Motor neuron (in vitro differentiated cells): Measurements from ENCODE around the gene KLHL29. TPM values are rescaled to one million over a fixed set of nuclear protein-coding genes. Genes with fewer than 3 reads are reported as not detected.

Source experiments
- ATAC-seq, 8 experiments: fragments of 200-7000 bp; cut with Tn5 transposase; replicated peaks in 6 of 8; 2 replicates each; pipeline ENCODE4 v1.8.0; 2021; ENCODE audit warnings: mild to moderate bottlenecking in 8 of 8, moderate library complexity in 8 of 8
- H3K27ac ChIP-seq, 2 donors: fragments of 250-450 bp; sonication (Bioruptor Pico); 2 replicates each; pipeline ENCODE4 v1.9.0; 2021; ENCODE audit warnings: antibody characterized with exemption in 2 of 2, mild to moderate bottlenecking in 2 of 2, moderate library complexity in 1 of 2
- H3K4me1 ChIP-seq, 2 donors: fragments of 250-450 bp; sonication (Bioruptor Pico); replicated peaks in 1 of 2; 2 replicates each; pipeline ENCODE4 v1.6.1; 2021; ENCODE audit warnings: antibody characterized with exemption in 2 of 2, mild to moderate bottlenecking in 2 of 2, moderate library complexity in 1 of 2
- H3K4me3 ChIP-seq, 5 donors: fragments of 250-450 bp; sonication (Bioruptor Pico); 2 replicates each; pipeline ENCODE4 v1.9.0; 2021; ENCODE audit warnings: antibody characterized with exemption in 5 of 5, mild to moderate bottlenecking in 5 of 5, moderate library complexity in 4 of 5
- WGBS, 10 experiments: fragments of 450-650 bp; shearing (Covaris generic); methylation state at CpG; one replicate each; pipeline ENCODE4 v1.0.0; 2022; 5-methylcytosine and 5-hydroxymethylcytosine counted together
- in situ Hi-C, 9 experiments: fragments of 400-800 bp; cut with MboI; loops; one replicate each; pipeline ENCODE4 v1.15.0; 2021; ENCODE audit warnings: low sequenced_read_pairs in 9 of 9, low pct_unique_long_range_greater_than_20kb in 2 of 9; ENCODE audit not compliant: unreplicated experiment in 9 of 9
- total RNA-seq, 8 experiments: library from RNA; unstranded; fragments of 300-600 nt; gene quantifications; 2 replicates each; pipeline versions ENCODE4 v1.2.3 to v1.2.4, GENCODE V29; 2022

Gene KLHL29
- total RNA-seq, 8 experiments from 2014 or later = 4.1 to 58.7 (median 5.4) TPM

DNA sequence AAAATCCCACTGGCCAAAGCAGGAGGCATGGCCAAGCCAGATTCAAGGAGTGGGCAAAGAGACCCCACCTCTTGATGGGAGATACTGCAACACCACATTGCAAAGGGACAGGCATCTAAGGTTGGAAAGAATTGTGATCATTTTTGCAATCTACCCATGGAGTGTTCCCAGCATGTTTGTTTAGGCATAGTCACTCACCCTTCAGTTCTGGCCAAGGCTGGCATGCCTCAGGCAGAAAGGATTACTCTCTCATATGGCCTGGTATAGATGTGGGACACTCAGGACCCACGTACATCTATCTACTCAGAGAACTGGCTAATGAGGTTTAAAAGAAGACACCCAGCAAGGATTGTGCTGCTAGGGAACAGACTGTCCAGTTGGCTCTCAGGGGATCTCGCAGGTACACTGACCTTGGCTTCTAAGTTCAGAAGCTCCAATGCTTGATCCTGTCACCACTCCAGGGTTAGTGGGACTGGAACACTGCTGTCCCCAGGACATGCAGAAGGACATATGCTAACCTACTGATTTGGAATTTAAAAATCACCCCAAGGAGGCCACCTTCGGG is 183.7 kb downstream of the KLHL29 start:
- no peak overlapping the region for H3K27ac ChIP-seq
- WGBS, 10 experiments = 60 to 100% (median 91%) methylated on average over 1 to 3 of the region's 3 CpGs; no CpG with 5 or more reads in 3 of the 10 experiments
- H3K4me3 ChIP-seq = no peak overlapping the region
- in situ Hi-C loops = no loop called here
- peak in 1 of 8 experiments; percentile 57 for ATAC-seq
- peaks cover 52 to 56% of the 10 kb centered on the region in 2 donors for H3K4me1 ChIP-seq

DNA sequence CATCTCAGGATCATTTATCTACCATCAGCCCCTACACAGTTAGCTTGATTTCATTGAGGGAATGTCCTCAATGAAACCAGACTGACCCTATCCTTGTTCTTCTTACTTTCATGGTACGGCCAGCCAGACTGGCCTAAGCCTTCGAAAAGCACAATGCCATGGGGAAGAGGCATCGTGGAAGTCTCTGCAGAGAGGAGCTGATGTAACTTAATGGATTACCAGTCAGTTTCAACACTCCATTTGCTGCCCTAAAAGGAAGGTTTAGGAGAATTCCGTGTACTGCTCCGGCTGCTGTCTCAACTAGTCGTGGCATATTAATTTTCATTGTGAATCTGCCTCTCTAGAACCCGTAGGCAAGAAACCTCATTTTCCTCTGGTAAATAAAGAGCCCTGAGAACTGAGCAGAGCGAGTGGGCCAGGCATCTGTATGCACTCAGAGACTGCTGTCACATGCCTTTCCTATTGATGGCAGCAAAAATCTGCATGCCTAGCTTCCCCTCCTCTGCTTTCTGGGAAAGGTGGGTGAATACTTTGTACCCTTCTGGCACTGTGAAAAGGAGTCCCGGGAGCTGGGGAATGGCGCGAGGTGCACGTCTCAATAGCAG is 184.9 kb downstream of the KLHL29 start:
- Histone ChIP-seq H3K27ac (no peak overlapping the region), H3K4me3 (no peak overlapping the region), H3K4me1 (peaks cover 45% of the 10 kb centered on the region in 2 donors)
- in situ Hi-C loops = no loop called here
- peak in 5 of 8 experiments; percentile 17 to 39 (median 20) for ATAC-seq
- WGBS, 10 experiments = 40 to 93% (median 65%) methylated on average over 1 to 8 of the region's 12 CpGs; no CpG with 5 or more reads in 1 of the 10 experiments

DNA sequence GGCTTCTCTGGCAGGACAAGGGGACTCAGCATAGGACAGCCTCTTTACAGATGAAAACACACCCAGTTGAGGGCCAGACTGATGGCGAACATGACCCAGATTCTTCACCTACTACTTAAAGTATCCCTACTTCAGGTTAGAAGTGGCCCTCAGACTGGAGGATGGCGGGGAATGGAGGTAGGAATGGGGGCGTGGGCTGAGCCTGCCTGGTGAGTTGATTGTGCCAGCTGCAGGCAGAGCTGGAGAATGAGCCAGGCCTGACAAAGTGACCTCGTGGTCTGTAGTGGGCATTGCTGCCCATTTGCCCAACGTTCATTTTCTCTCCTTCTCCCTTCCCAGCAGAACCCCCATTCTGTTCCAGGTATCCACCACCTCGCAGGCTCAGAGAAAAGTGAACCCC is 186.1 kb downstream of the KLHL29 start:
- no peak for ATAC-seq
- Histone ChIP-seq H3K27ac (no peak overlapping the region), H3K4me3 (no peak overlapping the region), H3K4me1 (peaks cover 39% of the 10 kb centered on the region in 2 donors)
- 90 to 100% (median 97%) methylated on average over 1 to 5 of the region's 6 CpGs; no CpG with 5 or more reads in 6 of the 10 experiments for WGBS, 10 experiments
- in situ Hi-C loops = no loop called here

DNA sequence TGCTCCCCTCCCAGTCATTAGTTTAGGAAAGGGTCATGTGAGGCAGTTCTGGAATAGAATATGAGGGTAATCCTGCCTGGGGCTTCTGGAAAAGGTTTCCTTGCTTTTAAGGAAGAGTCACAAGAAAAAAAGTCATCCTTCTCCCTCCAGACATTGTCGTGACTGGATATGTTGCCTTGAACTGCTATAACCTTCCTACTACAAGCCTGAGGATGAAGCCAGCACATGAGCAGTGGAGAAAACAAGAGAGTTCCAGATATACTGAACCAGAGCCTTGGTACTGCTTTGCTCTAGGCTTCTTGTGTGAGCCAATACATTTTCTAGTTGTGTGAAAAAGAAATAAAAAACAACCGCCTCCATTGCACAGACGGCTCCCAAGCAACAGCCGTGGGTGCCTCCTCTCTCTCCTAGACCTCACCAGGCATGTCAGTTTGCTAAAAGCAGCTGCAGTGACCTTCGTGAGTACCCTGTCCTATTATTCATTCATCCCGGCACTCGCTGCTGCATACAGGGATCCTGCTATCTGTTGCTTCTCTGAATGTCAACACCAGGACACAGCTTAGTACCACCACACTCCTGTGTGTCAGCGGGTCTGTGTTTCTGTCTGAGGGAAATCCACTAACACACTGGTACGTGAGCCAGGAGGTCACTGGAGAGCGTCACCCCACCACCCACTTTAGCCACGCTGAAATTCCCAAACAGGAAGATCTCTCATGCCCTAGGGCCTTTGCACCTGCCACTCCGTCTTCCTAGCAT is 186.7 kb downstream of the KLHL29 start:
- Histone ChIP-seq H3K4me3 (no peak overlapping the region), H3K4me1 (peaks cover 33% of the 10 kb centered on the region in 2 donors), H3K27ac (no peak overlapping the region)
- in situ Hi-C loops = no loop called here
- whole genome bisulfite sequencing, 10 experiments = 67 to 100% (median 85%) methylated on average over 1 to 11 of the region's 12 CpGs; no CpG with 5 or more reads in 2 of the 10 experiments
- peak in 5 of 8 experiments; percentile 54 to 79 (median 70) for ATAC-seq

DNA sequence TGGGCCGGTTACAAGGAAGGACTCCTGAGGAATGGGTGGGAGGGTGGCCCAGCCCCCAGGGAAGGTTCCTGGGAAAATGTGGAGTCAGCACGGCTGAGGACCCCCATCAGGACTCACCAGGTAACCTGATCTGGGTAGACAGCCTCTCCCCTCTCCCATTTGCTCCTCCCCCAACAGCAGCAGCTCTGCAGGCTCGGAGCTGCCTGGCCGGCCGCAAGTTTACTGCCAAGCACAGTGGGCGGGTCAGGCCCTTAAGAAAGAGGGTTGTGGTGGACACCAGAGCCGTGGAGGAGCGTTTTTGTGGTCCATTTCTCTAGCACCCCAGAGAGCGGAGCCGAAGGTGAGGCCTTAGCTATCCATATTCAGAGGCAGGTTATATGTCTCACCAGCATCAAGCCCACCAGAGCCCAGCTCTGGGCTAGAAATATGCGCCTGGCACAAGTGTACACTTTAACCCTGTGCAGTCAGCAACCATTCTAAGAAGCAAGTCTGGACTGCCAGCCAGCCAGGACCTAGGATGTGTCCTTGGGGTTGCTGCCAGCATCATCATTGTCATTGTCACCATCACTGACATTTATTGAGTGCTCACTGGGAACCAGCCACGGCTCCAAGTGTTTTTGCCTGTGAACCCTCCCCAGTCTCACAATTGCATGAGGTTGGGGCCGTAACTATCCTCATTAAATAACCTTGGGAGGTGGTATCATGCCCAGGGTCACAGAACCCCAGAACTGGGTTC is 190.1 kb downstream of the KLHL29 start:
- Histone ChIP-seq H3K4me3 (no peak overlapping the region), H3K27ac (no peak overlapping the region), H3K4me1 (peaks cover 7 to 12% of the 10 kb centered on the region in 2 donors)
- in situ Hi-C loops = no loop called here
- WGBS, 10 experiments = 66 to 100% (median 89%) methylated on average over 1 to 8 of the region's 13 CpGs; no CpG with 5 or more reads in 5 of the 10 experiments
- no peak for ATAC-seq

DNA sequence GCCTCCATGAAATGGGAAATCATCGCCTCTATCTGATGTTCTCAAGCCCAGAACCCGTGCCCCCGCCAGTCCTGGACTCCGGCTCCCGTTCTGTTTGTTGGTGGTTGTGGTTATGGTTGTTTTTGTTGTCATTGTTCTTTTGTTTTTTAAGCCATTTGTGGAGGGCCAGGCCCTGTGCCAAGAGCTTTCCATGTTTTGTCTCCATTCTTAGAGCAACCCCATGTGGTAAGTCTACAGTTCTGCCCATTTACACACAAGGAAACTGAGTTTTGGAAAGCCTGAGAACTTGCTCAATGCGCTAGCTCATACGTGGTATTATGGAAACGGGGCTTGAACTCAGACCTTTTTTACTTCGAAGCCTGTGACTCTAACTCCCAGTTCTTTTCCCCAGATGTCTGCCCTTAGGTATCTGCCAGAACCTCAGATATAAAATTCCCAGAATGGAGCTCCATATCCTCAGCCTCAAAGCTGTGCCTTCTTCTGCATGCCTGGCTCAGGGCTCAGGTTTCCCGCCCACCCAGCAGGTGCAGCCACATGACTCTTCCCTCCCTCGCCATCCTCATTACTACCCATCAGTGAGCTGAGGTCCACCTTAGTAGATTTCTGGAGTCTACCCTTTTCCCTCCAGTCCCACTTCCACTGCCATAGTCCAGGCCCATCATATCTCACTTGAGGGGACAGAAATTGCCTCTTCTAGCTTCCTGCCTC is 194.1 kb downstream of the KLHL29 start:
- in situ Hi-C loops = no loop called here
- no peak for ATAC-seq
- peaks cover 3 to 4% of the 10 kb centered on the region in 2 donors for H3K4me1 ChIP-seq
- H3K4me3 ChIP-seq = no peak overlapping the region
- WGBS, 10 experiments = 59 to 100% (median 94%) methylated on average over 2 to 9 of the region's 11 CpGs; no CpG with 5 or more reads in 3 of the 10 experiments
- H3K27ac ChIP-seq = no peak overlapping the region

DNA sequence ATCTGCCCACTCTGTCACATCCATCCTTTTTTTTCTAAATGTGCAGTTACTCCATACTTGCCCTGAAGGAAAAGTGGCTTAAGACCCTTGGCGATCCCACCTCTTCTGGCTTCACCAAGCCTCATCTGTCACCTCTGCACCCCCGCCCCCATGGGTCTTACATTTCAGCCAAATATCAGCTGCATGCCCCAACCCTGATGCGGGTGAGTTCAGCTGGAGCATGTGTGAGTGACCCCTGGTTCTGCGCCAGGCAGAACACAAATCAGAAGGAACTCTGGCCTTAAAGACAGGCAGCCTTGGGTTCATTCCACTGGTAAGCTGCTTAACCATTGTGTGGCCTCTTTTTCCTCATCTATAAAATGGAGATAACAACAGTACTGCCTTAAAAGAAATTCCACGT is 194.7 kb downstream of the KLHL29 start:
- WGBS, 10 experiments = 60 to 100% (median 83%) methylated on average over 1 to 5 of the region's 5 CpGs; no CpG with 5 or more reads in 5 of the 10 experiments
- no peak overlapping the region for H3K27ac ChIP-seq
- no peak for ATAC-seq
- in situ Hi-C loops = no loop called here
- peaks cover 3 to 4% of the 10 kb centered on the region in 2 donors for H3K4me1 ChIP-seq
- no peak overlapping the region for H3K4me3 ChIP-seq

DNA sequence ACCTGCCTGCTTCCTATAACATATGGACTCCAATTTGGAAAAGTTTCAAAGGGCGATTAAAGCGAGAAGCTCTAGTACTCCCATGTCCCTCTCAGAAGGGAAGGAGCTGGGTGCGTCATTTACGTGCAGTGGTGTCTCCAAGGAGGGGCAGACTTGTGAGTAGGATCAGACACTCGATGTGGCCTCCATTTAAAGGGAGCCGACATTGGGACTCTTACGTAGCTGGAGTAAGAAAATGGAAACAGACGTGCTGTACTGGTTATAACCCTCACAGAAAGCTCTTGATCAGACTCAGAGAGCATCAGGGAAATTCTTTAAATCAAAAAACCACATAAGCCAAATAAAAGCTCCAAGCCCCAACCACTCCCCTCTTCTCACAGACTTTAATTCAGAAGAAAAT is 198.5 kb downstream of the KLHL29 start:
- no peak overlapping the region for H3K27ac ChIP-seq

DNA sequence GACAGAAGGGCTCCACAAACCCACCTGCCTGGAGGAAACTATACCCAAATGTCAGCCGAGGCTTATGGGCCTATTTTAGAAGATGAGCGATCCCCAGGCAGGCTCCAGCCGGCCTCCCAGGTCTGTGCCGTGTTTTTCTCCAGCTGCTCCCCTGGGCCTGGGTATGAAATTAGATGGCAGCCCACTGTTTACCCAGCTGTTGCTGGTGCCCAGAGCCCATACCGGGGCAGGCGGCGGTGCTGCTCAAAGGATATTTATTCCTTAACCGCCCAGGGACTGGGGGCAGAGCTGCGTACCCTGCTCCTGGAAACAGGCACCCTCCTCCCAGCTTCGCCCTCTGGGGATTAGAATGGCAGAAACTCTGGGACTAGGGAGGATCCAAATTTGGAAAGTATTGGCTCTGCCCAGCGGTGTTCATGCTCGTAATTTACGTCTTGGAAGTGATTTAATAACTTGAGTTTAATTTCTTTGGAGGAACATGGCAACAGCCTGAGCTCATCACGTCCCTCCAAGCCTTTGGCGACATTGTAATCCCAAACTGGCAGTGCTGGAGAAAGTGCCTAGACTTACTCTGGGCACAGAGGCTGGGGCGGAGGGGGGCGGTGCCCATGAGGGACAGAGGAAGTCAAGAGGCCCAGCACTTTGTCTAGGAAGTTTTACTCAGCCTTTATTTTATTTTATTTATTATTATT is 199.2 kb downstream of the KLHL29 start:
- Histone ChIP-seq H3K4me3 (no peak overlapping the region), H3K27ac (no peak overlapping the region), H3K4me1 (peaks cover 30 to 32% of the 10 kb centered on the region in 2 donors)
- 64 to 100% (median 92%) methylated on average over 1 to 10 of the region's 17 CpGs; no CpG with 5 or more reads in 2 of the 10 experiments for WGBS, 10 experiments
- peak in 1 of 8 experiments; percentile 29 for ATAC-seq
- in situ Hi-C loops = no loop called here

More for the DNA sequence above, 198.5 kb downstream of the KLHL29 start:
- WGBS, 10 experiments = 80 to 100% (median 96%) methylated on average over 1 to 6 of the region's 8 CpGs; no CpG with 5 or more reads in 4 of the 10 experiments
- in situ Hi-C loops = no loop called here
- ATAC-seq = no peak
- H3K4me3 ChIP-seq = no peak overlapping the region
- peaks cover 23 to 24% of the 10 kb centered on the region in 2 donors for H3K4me1 ChIP-seq

DNA sequence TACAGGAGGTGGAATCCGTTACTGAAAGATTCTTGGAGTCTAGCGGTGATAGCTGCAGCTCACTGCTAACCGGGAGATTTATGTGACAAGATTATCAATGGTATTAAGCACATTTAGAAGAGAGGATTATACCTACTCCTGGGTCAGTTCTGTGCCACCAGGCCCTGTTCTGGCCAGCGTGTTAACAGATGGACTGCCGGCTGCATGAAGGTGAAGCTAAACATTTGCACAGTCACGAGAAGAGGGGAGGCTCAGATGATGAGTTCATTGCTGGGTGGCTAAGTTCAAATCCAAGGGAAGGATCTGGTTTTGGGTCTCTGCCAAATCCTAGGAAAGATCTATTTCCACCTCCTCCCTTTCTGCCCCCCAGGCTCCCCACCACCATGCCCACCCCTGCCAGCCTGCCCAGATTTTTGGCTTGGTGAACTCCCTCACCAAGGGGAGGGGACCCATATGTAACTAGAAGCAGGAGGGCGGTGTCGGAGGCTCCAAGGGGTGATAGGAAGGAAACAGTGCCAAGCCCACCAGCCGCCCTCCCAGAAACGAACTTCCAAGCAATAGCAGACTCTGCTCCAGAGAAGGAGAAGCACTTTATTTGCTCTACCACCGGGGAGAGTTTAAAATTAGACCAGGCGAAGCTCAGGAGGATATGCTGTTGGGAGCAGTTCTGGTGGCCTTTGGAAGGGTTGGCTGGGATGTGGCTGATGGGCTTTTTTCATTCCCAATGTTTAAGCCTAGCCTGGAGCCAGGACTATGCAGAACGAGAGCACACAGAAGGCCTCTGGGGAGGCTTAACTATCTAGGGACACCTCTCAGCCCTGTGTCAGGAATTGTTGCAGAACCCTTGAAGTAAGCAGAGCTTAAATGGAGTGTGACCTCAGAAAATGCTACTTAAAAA is 200.5 kb downstream of the KLHL29 start:
- WGBS, 10 experiments = 6 to 100% (median 92%) methylated on average over 1 to 6 of the region's 13 CpGs; no CpG with 5 or more reads in 1 of the 10 experiments
- H3K4me1 ChIP-seq = peaks cover 34 to 38% of the 10 kb centered on the region in 2 donors
- no peak overlapping the region for H3K4me3 ChIP-seq
- in situ Hi-C loops = no loop called here
- no peak overlapping the region for H3K27ac ChIP-seq
- ATAC-seq = peak in 3 of 8 experiments; percentile 16 to 75 (median 30)

DNA sequence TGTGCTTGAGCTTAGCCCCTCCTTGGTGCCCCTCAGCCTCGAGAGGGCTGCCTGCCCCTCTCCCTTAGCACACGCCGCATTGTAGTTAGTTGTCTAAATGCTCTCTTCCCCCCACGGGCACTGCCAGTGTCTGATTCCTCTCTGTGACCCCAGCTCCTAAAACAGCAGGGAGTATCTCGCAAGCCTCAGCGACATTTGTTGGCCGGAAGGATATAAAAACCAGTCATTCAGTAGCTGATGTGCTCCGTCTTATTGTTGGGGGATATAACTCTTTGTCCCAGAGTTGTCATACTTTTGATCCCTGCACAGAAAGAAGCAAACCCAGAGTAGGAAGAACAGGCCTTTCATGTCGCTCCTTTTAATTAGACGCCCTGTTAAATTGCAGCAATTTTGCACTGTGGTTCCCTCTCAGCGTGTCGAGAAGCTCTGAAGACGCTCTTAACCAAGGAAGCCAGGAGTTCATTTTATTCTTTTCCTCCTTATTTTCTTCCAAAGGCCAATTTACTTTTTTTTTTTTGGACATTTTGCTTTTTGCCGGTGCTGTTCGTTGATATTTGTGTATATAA is 201.8 kb downstream of the KLHL29 start:
- WGBS, 10 experiments = 40 to 98% (median 83%) methylated on average over 1 to 15 of the region's 15 CpGs; no CpG with 5 or more reads in 1 of the 10 experiments
- ATAC-seq = no peak

More for the DNA sequence above, 201.8 kb downstream of the KLHL29 start:
- Histone ChIP-seq H3K4me3 (no peak overlapping the region), H3K27ac (no peak overlapping the region), H3K4me1 (peaks cover 41% of the 10 kb centered on the region in 2 donors)
- in situ Hi-C loops = no loop called here
